Stimulated activated CD8-positive, alpha-beta memory T cell treated with anti-CD3 and anti-CD28 coated beads, Interleukin-7, amount 100 ng/mL, for 4 hours (primary cell): ENCODE results near the gene PSTK.

Source experiments
- DNase-seq, 2 donors: peaks; one replicate each; pipeline ENCODE4 v3.0.0-alpha.2; 2020; ENCODE audit warnings: low read depth in 2 of 2

Gene PSTK

GRCh38 chr10:123019264-123019663, 39.1 kb downstream of the PSTK start:
- no peak for DNase-seq

- no peak for DNase-seq
Measured at GRCh38 chr10:123019941-123020703, 39.9 kb downstream of the PSTK start.

DNA sequence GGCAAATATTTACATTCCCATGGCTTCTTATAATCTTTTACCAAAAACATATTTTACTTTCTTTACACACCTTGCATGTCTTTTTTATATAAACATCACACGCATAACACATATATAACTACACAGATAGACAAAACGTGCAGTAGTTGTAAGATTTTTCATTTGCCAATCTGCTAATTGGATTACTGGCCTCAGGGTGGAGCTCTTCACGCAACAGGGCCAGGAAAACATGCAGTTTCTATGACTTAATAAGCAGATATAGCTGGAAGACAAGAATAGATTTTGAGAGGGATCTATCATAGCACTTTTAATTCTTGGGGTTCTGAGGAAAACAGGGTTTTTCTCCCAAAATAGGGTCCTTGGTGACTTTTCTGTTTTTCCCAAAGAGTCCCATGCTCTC, 41.3 kb downstream of the PSTK start:
- DNase-seq = no peak

GRCh38 chr10:123024540-123024939, 44.3 kb downstream of the PSTK start:
- DNase-seq = no peak

- no peak for DNase-seq
Measured at GRCh38 chr10:123026302-123026701, 46.1 kb downstream of the PSTK start.

- DNase-seq = no peak
Measured at GRCh38 chr10:123027861-123028260, 47.7 kb downstream of the PSTK start.

DNA sequence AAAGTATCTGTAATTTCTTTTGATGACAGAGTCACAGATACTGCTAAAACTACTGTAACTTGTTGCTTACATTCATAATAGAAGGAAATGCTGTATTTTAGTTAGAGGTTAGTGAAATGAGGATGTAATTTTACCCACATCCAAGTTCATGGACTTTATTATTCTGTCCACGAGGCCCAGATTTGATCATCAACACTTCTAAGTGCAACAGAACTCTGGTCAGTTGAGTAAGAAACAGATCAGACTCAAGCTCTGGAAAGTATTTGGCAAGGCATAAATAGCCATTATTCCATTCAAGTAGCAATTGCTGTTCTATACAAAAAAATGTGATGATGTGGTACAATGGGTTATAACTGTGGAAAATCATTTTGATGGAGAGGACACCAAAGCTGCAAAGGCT, 50.9 kb downstream of the PSTK start:
- DNase-seq = no peak

GRCh38 chr10:123034332-123034731, 54.1 kb downstream of the PSTK start:
- DNase-seq = no peak

DNA sequence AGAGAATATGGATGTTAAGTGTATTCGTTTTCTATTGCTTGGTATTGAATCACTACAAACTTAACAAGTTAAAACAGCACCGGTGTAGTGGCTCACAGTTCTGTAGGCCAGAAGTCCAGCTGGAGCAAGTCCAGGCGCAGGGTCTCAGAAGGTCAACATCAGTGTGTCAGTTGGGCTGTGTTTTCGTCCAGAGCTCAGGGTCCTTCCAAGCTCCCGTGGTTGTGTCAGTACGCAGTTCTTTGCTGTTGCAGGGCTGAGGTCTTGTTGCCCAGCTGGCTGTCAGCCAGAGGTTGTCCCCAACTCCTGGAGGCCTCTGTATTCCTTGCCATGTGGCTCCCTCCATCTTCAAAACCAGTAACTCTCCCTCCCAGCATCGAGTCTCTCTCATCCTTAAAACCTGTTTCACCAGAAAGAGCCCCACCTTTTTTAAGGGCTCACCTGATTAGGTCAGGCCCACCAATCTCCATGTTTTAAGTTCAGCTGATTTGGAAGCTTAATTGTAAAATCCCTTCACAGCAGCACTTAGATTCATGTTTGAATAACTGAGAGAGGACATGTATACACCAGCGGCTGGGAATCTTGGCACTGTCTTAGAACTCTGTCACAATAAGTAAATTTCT, 55.4 kb downstream of the PSTK start:
- no peak for DNase-seq

- no peak for DNase-seq
Measured at GRCh38 chr10:123038782-123039631, 58.8 kb downstream of the PSTK start.

DNA sequence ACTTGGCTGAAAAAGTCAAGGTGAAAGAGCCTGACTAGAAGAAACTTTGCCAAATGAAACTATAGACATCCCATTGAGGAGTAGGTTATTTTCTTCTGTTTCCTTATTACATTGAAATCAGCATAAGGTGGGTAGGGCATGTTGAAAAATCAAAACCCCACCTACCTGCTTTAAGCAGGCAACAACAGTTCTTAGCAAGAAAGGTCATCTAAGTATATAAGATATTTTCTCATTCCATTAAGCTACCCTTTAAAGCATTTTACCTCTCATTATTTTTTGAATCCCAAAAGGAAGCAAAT, 59.4 kb downstream of the PSTK start:
- DNase-seq = no peak
